GM21737 (cell line): ENCODE data around the gene IFT81.
"Not testable (repeated sequence)": the region's sequence is repeated elsewhere in the genome, so short reads cannot be mapped to it uniquely, and the experiment has no call there.

ENCODE experiments used
- ATAC-seq: cut with Tn5 transposase; IDR thresholded peaks from one replicate; pipeline ENCODE4 v1.9.1; 2021; ENCODE audit warnings: mild to moderate bottlenecking, moderate library complexity; ENCODE audit not compliant: unreplicated experiment

The IFT81 gene

DNA sequence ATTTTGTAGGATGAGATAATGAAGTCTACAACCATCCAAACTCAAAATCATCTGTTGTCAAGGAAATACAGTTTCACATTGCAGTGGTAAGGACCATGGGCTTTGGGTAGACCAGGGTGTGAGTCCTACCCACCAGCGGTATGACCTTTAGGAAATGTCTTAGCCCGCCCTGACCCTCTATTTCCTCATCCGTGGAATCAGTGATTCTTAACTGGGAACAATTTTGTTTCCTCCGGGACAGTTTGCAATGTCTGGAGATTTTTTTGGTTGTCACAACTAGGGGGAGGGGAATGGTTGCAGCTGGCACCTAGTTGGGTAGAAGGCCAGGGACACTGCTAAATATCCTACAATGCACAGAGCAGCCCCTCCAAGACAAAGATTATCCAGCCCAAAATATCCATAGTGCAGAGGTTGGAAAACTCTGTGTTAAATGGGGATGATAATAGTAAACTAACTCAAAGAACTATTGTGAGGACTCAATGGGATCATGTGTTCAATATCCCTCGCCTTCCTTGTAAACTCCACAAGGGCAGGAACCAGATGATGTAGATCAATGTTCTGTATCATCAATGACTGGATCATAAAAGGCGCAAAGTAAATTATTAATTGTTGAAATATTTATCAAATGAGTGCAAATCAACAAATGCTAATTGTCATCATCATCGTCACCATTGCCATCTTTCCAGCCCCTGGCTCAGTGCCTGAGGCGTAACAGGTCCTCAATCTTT, 15.7 kb upstream of the IFT81 start:
- ATAC-seq, result no peak

DNA sequence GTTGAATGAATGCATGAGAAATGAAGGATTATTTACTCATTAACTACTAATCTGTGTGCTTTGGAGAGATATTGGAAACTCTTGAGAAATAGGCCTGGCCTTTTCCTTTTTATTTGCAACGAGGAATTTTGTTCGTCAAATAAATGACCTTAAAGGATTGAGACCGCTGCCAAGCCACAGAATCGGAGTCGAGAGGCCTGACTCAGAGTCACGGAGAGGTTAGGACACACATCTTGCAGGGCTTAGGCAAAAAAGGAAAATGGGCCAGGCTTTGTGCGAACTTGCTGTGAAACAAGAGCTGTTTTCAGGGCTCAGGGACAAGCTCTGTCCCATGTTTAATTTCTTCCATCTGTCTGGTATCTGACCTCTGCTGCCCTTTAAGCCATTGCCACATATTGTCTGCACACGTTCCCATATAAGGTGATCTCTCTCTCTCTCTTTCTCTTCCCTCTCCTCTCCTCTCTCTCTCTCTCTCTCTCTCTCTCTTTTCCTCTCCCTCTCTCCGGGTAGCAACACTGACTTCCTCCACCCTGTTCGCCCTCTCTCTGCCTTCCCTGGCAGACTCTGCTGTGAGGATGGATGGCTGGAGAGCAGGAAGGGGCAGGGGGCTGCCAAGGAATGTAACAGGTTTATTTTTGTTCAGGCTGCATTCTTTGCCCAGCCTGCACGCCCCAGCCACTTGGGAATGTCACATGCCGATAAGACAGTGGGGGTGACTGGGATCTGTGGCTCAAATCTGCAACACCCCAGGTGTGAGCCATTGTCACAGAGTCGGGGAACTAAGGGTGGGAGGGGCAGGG, 14.9 kb upstream of the IFT81 start:
- ATAC-seq, result no peak

- ATAC-seq, result no peak
Measured at GRCh38 chr12:110109837-110110535, 14.2 kb upstream of the IFT81 start.

GRCh38 chr12:110111476-110112334, 12.5 kb upstream of the IFT81 start:
- no peak for ATAC-seq

DNA sequence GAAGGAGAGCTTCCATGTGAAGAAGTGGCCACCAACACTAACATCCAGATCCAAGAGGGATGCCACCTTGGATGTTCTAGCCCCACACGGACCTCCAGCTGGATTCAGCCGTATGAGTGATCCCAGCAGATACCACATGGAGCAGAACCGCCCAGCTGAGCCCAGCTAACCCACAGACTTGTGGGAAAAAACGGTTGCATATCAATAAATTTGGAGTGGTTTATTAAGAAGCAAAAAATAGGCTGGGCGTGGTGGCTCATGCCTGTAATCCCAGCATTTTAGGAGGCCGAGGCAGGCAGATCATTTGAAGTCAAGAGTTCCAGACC, 11.9 kb upstream of the IFT81 start:
- ATAC-seq, result no peak

DNA sequence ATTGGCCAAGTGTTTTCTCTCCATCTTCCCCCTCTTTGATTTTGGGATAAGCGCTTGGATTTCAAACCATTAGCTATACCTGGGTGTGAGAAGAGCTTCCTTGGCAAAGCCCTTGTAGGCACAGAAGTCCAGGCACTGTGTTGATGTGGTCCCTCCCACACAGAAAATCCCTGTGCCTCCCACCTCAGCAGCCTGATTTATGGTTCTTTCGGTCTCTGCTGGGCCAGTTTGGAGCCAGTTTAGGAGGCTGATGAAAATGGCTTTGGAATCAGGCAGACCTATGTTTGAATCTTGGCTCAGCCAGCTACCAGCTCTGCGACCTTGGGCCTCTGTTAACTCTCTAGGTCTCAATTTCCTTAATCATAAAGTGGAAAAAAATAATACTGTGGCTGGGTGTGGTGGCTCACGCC, 9.6 kb upstream of the IFT81 start:
- no peak for ATAC-seq

DNA sequence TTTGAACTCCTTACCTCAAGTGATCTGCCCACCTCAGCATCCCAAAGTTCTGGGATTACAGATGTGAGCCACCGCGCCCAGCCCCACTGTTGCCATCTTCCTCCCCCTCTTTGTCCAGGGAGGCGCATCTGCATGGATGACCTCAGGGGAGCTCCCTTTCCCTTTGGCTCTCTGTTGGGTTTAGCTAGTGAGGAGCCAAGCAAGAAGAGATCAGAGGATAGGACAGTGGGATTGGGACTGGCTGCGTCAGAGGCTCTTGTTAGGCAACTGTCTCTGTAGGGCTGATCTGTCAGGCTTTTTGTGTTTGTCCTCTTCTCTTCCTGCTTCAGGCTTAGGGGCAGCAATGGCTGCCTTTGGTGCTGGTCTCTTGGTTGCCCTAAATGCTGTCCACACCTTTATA, 8.5 kb upstream of the IFT81 start:
- no peak for ATAC-seq

- no peak for ATAC-seq
Measured at GRCh38 chr12:110116623-110117022, 7.5 kb upstream of the IFT81 start.

- ATAC-seq, result not testable (repeated sequence)
Measured at GRCh38 chr12:110117210-110117609, 6.9 kb upstream of the IFT81 start.

- no peak for ATAC-seq
Measured at GRCh38 chr12:110117956-110118685, 6.0 kb upstream of the IFT81 start.

DNA sequence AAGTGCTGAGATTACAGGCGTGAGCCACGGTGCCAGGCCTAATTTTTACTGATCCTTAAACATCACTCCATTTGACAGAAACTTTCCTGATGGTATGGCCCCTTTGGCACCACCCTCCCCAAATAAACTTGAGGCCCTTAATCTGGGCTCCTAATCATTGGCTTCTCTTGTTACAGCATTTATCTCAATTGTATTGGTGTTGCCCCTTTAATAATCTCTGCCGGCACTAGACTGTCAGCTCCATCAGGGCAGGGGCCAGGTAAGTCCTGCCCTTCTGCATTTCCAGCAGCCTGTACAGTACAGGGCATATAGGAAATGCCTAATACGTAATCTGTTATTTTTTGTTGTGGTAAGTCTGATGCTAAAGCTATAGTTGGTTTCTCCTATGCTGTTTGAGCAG, 1.2 kb upstream of the IFT81 start:
- no peak for ATAC-seq

DNA sequence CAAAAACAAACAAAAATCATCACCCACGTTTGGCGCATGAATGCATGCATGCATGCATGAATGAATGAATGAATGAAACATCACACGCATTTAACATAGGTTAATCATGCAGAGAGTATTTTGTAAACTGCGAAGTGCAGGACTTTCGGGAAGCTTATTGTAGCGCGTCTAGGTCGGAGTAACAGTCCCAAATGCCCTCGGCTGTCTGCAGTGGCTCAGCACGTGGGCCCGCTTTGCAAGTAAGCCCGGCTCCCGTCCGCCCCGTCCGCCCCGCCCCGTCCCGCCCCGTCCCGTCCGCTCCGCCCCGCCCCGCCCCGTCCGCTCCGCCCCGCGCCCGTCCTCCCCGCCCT, 263 bp upstream of the IFT81 start:
- peak; percentile 59 for ATAC-seq

GRCh38 chr12:110126557-110126956, 2.4 kb downstream of the IFT81 start:
- ATAC-seq, result no peak

DNA sequence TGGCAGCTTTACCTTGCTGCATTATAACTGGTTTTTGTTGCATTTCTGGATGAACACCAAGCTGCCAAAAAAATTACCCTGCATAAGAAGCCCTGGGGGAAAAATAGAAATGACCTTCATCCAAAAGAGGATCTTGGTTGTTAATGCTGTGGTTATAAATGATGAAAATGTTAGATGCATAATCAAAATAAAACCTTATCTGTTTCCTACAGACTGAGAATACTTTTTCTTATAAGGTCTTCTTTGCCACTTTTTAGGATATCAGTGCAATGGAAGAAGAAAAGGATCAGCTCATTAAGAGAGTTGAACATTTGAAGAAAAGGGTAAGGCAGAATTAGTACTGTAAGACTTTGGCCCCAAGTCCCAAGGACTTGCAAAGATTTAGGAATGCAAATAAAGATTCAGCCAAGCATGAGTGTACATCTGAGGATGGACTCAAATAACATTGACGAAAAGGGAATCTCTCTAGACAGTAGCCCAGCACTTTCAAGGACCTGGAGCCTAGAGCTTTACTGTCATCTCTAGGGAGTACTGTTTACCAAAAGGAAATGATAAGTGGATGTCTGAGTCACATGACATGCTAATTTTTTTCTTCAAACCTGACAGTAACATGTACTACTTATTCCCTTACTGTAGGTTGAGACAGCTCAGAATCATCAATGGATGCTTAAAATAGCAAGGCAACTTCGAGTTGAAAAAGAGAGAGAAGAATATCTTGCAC, 10.7 kb downstream of the IFT81 start:
- no peak for ATAC-seq

DNA sequence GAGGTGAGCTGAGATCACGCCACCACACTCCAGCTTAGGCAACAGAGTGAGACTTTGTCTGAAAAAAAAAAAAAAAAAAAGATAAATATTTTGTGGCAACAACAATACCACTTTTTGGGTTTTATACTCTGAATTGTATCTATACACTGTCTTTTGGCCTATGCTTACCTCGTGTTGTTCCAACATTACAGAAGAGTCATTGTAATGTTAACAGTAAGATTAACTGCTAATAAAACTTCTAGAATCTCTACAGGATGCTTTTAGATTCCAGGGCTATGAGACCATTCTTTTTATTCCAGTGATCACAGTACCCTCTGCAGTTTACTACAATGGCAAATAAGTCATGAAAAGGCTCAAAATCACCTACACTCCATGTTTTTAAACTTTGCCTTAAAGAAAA, 11.6 kb downstream of the IFT81 start:
- ATAC-seq, result no peak

DNA sequence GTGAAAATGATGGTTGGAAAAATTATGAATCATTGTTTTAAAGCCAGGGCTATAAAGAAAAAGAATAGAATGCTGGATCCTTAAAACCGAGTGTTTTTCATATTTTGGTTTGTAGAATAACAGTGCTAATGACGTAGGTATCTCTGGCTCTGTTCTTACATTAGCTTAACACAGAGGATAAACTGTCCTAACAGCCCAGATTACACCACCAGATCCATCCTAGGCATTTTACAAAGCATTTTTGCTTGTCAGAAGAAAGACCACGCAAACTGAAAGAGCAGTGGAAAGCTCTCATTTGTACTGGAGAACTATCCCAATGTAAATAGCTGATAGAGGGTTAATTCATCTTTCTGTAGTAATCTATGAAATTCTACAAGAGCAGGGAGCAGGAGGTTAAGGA, 13.6 kb downstream of the IFT81 start:
- no peak for ATAC-seq

GRCh38 chr12:110141389-110141788, 17.2 kb downstream of the IFT81 start:
- no peak for ATAC-seq

DNA sequence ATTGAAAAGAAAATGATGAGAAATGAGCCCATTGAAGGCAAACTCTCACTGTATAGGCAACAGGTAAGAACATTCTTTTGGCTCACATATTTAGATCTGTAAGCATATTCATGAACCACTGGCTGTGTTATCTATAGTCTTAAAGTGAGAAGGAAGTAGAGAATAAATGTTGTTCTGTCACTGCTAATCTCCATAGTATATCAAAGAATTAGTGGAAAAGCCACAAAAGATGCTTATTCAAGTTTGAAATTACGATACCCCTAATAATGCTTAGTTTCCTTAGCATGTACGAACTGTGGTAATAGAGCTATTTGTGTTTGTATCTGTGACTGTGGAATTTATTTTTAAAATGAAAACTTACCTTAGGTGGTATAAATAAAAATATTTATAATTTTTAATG, 22.8 kb downstream of the IFT81 start:
- ATAC-seq, result no peak

- no peak for ATAC-seq
Measured at GRCh38 chr12:110149086-110149660, 25.0 kb downstream of the IFT81 start.
